Ishikawa (cell line): ENCODE results near the gene MOB3A.

Experiments
- CREB1 ChIP-seq: IDR thresholded peaks from 2 replicates; pipeline ENCODE4 v1.6.1; 2012; ENCODE audit warnings: low read depth
- EP300 ChIP-seq: IDR thresholded peaks from 2 replicates; pipeline ENCODE4 v1.6.1; 2012; ENCODE audit warnings: borderline replicate concordance
- MAX ChIP-seq: IDR thresholded peaks from 2 replicates; pipeline ENCODE4 v1.6.1; 2012
- RAD21 ChIP-seq: IDR thresholded peaks from 2 replicates; pipeline ENCODE4 v1.6.1; 2012; ENCODE audit warnings: low read depth
- REST ChIP-seq: IDR thresholded peaks from 2 replicates; pipeline ENCODE4 v1.6.1; 2012; ENCODE audit warnings: low read depth, mild to moderate bottlenecking
- TAF1 ChIP-seq: IDR thresholded peaks from 2 replicates; pipeline ENCODE4 v1.6.1; 2012; ENCODE audit warnings: low read depth, mild to moderate bottlenecking
- TCF12 ChIP-seq: IDR thresholded peaks from 2 replicates; pipeline ENCODE4 v1.6.1; 2012; ENCODE audit warnings: low read depth

- no peak for TF ChIP-seq CREB1
- no peak for TF ChIP-seq RAD21
- TF ChIP-seq TCF12 = no peak
- no peak for TF ChIP-seq REST
- TF ChIP-seq MAX = no peak
- TF ChIP-seq TAF1 = no peak
- TF ChIP-seq EP300 = no peak
These were observed 47.8 kb downstream of the MOB3A start for GRCh38 chr19:2048104-2048958.
